ENCODE measurements around the gene NFKBIB. TPM values are rescaled to one million over a fixed set of nuclear protein-coding genes. Genes with fewer than 3 reads are reported as not detected.
A peak's percentile ranks its signal among the peaks of the same experiment; 100 is the strongest.

NFKBIB gene
- total RNA-seq, 2 experiments from 2014 or later = 29.3 to 30.1 TPM

- TF ChIP-seq CTCF (IDR thresholded peaks at IDR 0.05) = no peak
- Histone ChIP-seq H3K36me3 (ENCODE audit: insufficient read depth, low read length) (peaks cover 42% of the 10 kb centered on the region), H3K27me3 (ENCODE audit: control insufficient read depth in 1 of 2, insufficient read depth in 2 of 2, low read length in 2 of 2) (no peaks in the 10 kb centered on the region), H3K4me3 (ENCODE audit: low read length) (no peak overlapping the region), H3K4me1 (ENCODE audit: insufficient read depth, low read length) (peaks cover 19% of the 10 kb centered on the region), H3K9me3 (ENCODE audit: control insufficient read depth in 1 of 2, insufficient read depth in 1 of 2, low read length in 2 of 2) (no peaks in the 10 kb centered on the region), H3K27ac (ENCODE audit: low read depth in 1 of 2, low read length in 2 of 2) (no peak overlapping the region)
- no peak for DNase-seq
- intact Hi-C loops (cut with DNase I, micrococcal nuclease) = no loop called here
- H3K4me3 Mint-ChIP-seq = no peak overlapping the region
- H3K36me3 Mint-ChIP-seq (ENCODE audit: low read depth) = peaks cover 35% of the 10 kb centered on the region
- ATAC-seq (ENCODE audit: poor library complexity) = no peak
- no peak overlapping the region for H3K27ac Mint-ChIP-seq
- H3K4me1 Mint-ChIP-seq (ENCODE audit: low read depth) = peaks cover 22% of the 10 kb centered on the region
- H3K27me3 Mint-ChIP-seq = no peaks in the 10 kb centered on the region
- ChIA-PET POLR2A (no interaction called here), CTCF (no interaction called here)
- H3K9me3 Mint-ChIP-seq = no peaks in the 10 kb centered on the region
These were observed 5.9 kb downstream of the NFKBIB start for GRCh38 chr19:38905620-38906019.

GRCh38 chr19:38907227-38907626 lies 7.5 kb downstream of the NFKBIB start:
- TF ChIP-seq CTCF (IDR thresholded peaks at IDR 0.05) = no peak
- peaks cover 35% of the 10 kb centered on the region for H3K36me3 Mint-ChIP-seq (ENCODE audit: low read depth)
- ChIA-PET POLR2A (no interaction called here), CTCF (no interaction called here)
- H3K4me3 ChIP-seq (ENCODE audit: low read length) = no peak overlapping the region
- H3K9me3 ChIP-seq (ENCODE audit: control insufficient read depth in 1 of 2, insufficient read depth in 1 of 2, low read length in 2 of 2) = no peaks in the 10 kb centered on the region
- H3K36me3 ChIP-seq (ENCODE audit: insufficient read depth, low read length) = peaks cover 42% of the 10 kb centered on the region
- intact Hi-C loops (cut with DNase I, micrococcal nuclease) = no loop called here
- H3K4me1 Mint-ChIP-seq (ENCODE audit: low read depth) = peaks cover 12% of the 10 kb centered on the region
- no peak overlapping the region for H3K4me3 Mint-ChIP-seq
- no peak for ATAC-seq (ENCODE audit: poor library complexity)
- H3K4me1 ChIP-seq (ENCODE audit: insufficient read depth, low read length) = peaks cover 8% of the 10 kb centered on the region
- no peak overlapping the region for H3K27ac ChIP-seq (ENCODE audit: low read depth in 1 of 2, low read length in 2 of 2)
- no peaks in the 10 kb centered on the region for H3K27me3 Mint-ChIP-seq
- peak in 1 of 14 experiments; percentile 22 for DNase-seq
- no peaks in the 10 kb centered on the region for H3K9me3 Mint-ChIP-seq
- H3K27me3 ChIP-seq (ENCODE audit: control insufficient read depth in 1 of 2, insufficient read depth in 2 of 2, low read length in 2 of 2) = no peaks in the 10 kb centered on the region
- no peak overlapping the region for H3K27ac Mint-ChIP-seq

- H3K4me3 ChIP-seq (ENCODE audit: low read length) = no peak overlapping the region
- peaks cover 8% of the 10 kb centered on the region for H3K4me1 ChIP-seq (ENCODE audit: insufficient read depth, low read length)
- H3K9me3 ChIP-seq (ENCODE audit: control insufficient read depth in 1 of 2, insufficient read depth in 1 of 2, low read length in 2 of 2) = no peaks in the 10 kb centered on the region
- Mint-ChIP-seq H3K9me3 (no peaks in the 10 kb centered on the region), H3K27ac (no peak overlapping the region), H3K36me3 (ENCODE audit: low read depth) (peaks cover 35% of the 10 kb centered on the region), H3K4me3 (no peak overlapping the region), H3K27me3 (no peaks in the 10 kb centered on the region), H3K4me1 (ENCODE audit: low read depth) (peaks cover 12% of the 10 kb centered on the region)
- peaks cover 42% of the 10 kb centered on the region for H3K36me3 ChIP-seq (ENCODE audit: insufficient read depth, low read length)
- TF ChIP-seq CTCF (IDR thresholded peaks at IDR 0.05) = no peak
- intact Hi-C loops (cut with DNase I, micrococcal nuclease) = no loop called here
- ChIA-PET POLR2A (interaction anchor here (0.7 to 1.8 kb wide), 2 partner anchors 23 to 62 kb away, joined by 3 to 7 read pairs; partner anchors contain the start of genes MRPS12 and SARS2), CTCF (no interaction called here)
- DNase-seq = no peak
- H3K27me3 ChIP-seq (ENCODE audit: control insufficient read depth in 1 of 2, insufficient read depth in 2 of 2, low read length in 2 of 2) = no peaks in the 10 kb centered on the region
- no peak for ATAC-seq (ENCODE audit: poor library complexity)
- no peak overlapping the region for H3K27ac ChIP-seq (ENCODE audit: low read depth in 1 of 2, low read length in 2 of 2)
These were observed 7.9 kb downstream of the NFKBIB start for GRCh38 chr19:38907670-38908069.

Data from CD4-positive, alpha-beta T cell (primary cell).